Lower leg skin (tissue), 3 donors: ENCODE data around the gene HS2ST1.

Experiments
- POLR2A ChIP-seq, 2 donors: fragments of 450-650 bp; IDR thresholded peaks; one replicate each; pipeline ENCODE4 v1.6.1; 2016 to 2017; ENCODE audit warnings: antibody characterized with exemption in 2 of 2, mild to moderate bottlenecking in 1 of 2, moderate library complexity in 1 of 2
- TF ChIP-seq, protein P1 (sequence below), 3 donors: fragments of 450-650 bp; IDR thresholded peaks; one replicate each; pipeline ENCODE4 v1.5.1; 2016; ENCODE audit warnings: antibody characterized with exemption in 3 of 3, mild to moderate bottlenecking in 3 of 3, moderate library complexity in 2 of 3

DNA sequence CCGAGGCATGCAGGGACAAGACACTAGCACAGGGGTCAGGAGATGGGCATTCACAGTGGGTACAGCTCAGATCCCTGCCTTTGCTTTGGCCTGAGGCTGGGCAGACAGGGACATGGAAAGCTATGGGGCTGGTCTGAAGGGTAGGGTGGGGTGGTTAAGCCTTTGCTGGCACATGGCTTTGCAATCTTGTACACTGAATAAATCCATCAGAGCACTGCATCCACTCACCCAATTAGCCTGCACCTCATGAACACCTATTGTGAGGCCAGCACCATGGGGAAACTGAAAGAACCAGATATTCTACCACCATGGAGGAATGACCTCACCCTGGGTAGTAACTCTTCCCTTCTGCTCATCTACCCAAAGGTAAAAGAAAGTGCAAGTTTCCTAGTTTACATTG lies 214.6 kb downstream of the HS2ST1 start:
- TF ChIP-seq POLR2A (IDR thresholded peaks at IDR 0.05) = no peak
- TF ChIP-seq, protein P1, sequence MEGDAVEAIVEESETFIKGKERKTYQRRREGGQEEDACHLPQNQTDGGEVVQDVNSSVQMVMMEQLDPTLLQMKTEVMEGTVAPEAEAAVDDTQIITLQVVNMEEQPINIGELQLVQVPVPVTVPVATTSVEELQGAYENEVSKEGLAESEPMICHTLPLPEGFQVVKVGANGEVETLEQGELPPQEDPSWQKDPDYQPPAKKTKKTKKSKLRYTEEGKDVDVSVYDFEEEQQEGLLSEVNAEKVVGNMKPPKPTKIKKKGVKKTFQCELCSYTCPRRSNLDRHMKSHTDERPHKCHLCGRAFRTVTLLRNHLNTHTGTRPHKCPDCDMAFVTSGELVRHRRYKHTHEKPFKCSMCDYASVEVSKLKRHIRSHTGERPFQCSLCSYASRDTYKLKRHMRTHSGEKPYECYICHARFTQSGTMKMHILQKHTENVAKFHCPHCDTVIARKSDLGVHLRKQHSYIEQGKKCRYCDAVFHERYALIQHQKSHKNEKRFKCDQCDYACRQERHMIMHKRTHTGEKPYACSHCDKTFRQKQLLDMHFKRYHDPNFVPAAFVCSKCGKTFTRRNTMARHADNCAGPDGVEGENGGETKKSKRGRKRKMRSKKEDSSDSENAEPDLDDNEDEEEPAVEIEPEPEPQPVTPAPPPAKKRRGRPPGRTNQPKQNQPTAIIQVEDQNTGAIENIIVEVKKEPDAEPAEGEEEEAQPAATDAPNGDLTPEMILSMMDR (IDR thresholded peaks at IDR 0.05) = no peak
